ENCODE measurements around the gene PFDN2.

PFDN2 gene

GRCh38 chr1:161054805-161055204 is 63.0 kb downstream of the PFDN2 start:
- DNase-seq (ENCODE audit: insufficient read length) (no peak), FAIRE-seq (no peak)
- no peak for TF ChIP-seq TAF1 (IDR thresholded peaks at IDR 0.05; ENCODE audit: borderline replicate concordance, low read depth, low read length)
- no peak for TF ChIP-seq POLR2AphosphoS5 (IDR thresholded peaks at IDR 0.05; ENCODE audit: low read depth, low read length)
- TF ChIP-seq POLR2A (IDR thresholded peaks at IDR 0.05; ENCODE audit: low read depth, low read length), result no peak

- TF ChIP-seq TAF1 (IDR thresholded peaks at IDR 0.05; ENCODE audit: borderline replicate concordance, low read depth, low read length), result no peak
- TF ChIP-seq POLR2AphosphoS5 (IDR thresholded peaks at IDR 0.05; ENCODE audit: low read depth, low read length), result no peak
- no peak for TF ChIP-seq POLR2A (IDR thresholded peaks at IDR 0.05; ENCODE audit: low read depth, low read length)
- FAIRE-seq (no peak), DNase-seq (ENCODE audit: insufficient read length) (no peak)
These were observed 63.6 kb downstream of the PFDN2 start for GRCh38 chr1:161054232-161054631.

GRCh38 chr1:161052899-161053298 is 64.9 kb downstream of the PFDN2 start:
- no peak for TF ChIP-seq POLR2A (IDR thresholded peaks at IDR 0.05; ENCODE audit: low read depth, low read length)
- TF ChIP-seq POLR2AphosphoS5 (IDR thresholded peaks at IDR 0.05; ENCODE audit: low read depth, low read length), result no peak
- no peak for TF ChIP-seq TAF1 (IDR thresholded peaks at IDR 0.05; ENCODE audit: borderline replicate concordance, low read depth, low read length)
- FAIRE-seq (no peak), DNase-seq (ENCODE audit: insufficient read length) (no peak)

- FAIRE-seq (no peak), DNase-seq (ENCODE audit: insufficient read length) (no peak)
- TF ChIP-seq POLR2A (IDR thresholded peaks at IDR 0.05; ENCODE audit: low read depth, low read length) (no peak), TAF1 (IDR thresholded peaks at IDR 0.05; ENCODE audit: borderline replicate concordance, low read depth, low read length) (no peak), POLR2AphosphoS5 (IDR thresholded peaks at IDR 0.05; ENCODE audit: low read depth, low read length) (no peak)
These were observed 66.6 kb downstream of the PFDN2 start for GRCh38 chr1:161051219-161051618.
